Calu3 (cell line): ENCODE measurements around the gene SOX8. TPM values are rescaled to one million over a fixed set of nuclear protein-coding genes. Genes with fewer than 3 reads are reported as not detected.

Experiments
- BruUV-seq: library from RNA; stranded (reverse); fragments of 400-500 nt; replicated peaks from 2 replicates; lab custom pipeline; 2021; lab: Mats Ljungman, UMichigan
- CTCF ChIA-PET: fragments of 300-600 bp; sonication (Branson Sonifier 250); formaldehyde crosslinking; loops from one replicate; lab custom pipeline; 2022; ENCODE audit warnings: antibody characterized with exemption; lab: Charles Lee
- DNase-seq: peaks from one replicate; pipeline ENCODE4 v3.0.0; 2022
- H3K27ac Mint-ChIP-seq: one replicate; pipeline ENCODE4 v1.8.0; 2022; ENCODE audit warnings: mixed read lengths; ENCODE audit not compliant: unreplicated experiment
- H3K27me3 Mint-ChIP-seq: one replicate; pipeline ENCODE4 v1.8.0; 2022; ENCODE audit warnings: mixed read lengths; ENCODE audit not compliant: unreplicated experiment
- H3K36me3 Mint-ChIP-seq: one replicate; pipeline ENCODE4 v1.8.0; 2022; ENCODE audit warnings: mild to moderate bottlenecking, moderate library complexity, mixed read lengths; ENCODE audit not compliant: insufficient read depth, unreplicated experiment
- H3K4me1 Mint-ChIP-seq: one replicate; pipeline ENCODE4 v1.8.0; 2022; ENCODE audit warnings: mild to moderate bottlenecking, low read depth, mixed read lengths; ENCODE audit not compliant: unreplicated experiment
- H3K4me3 Mint-ChIP-seq: one replicate; pipeline ENCODE4 v1.8.0; 2022; ENCODE audit warnings: mild to moderate bottlenecking, low read depth, moderate library complexity, mixed read lengths; ENCODE audit not compliant: unreplicated experiment
- H3K9me3 Mint-ChIP-seq: one replicate; pipeline ENCODE4 v1.8.0; 2022; ENCODE audit warnings: low read depth, mixed read lengths; ENCODE audit not compliant: unreplicated experiment
- intact Hi-C: fragments of 100-400 bp; cut with micrococcal nuclease; formaldehyde crosslinking; loops from one replicate; pipeline ENCODE4 v1.10.0; 2022; ENCODE audit not compliant: unreplicated experiment
- total RNA-seq: library from RNA; stranded (reverse); gene quantifications from 2 replicates; pipeline ENCODE4 v1.2.3, GENCODE V29; 2022
- TF ChIP-seq, protein P1 (sequence below): fragments of 200-600 bp; IDR thresholded peaks from one replicate; pipeline ENCODE4 v1.8.0; 2022; ENCODE audit warnings: antibody characterized with exemption; ENCODE audit not compliant: unreplicated experiment

Gene SOX8
- total RNA-seq, 1 experiment from 2014 or later: 0.92 TPM

DNA sequence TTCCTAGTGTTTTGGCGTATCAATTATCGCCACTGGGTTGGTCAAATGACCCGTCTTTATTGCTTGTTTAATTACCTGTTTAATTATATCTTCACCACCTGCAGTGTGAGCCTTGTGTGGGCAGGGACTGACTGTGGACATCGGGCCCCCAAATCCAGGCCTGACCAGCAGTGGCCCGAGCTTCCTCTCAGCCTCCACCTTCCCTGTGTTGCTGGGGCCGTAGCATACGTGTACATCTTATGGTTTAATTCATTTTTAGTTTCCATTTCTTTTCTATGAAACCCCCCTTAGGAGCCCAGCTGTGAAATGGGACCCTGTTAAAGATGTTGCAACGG is 9.6 kb upstream of the SOX8 start:
- no TSS peak for BruUV-seq
- H3K27ac Mint-ChIP-seq: peak overlapping the region; percentile 32
- intact Hi-C loops: no loop called here
- no peaks in the 10 kb centered on the region for H3K9me3 Mint-ChIP-seq
- H3K4me1 Mint-ChIP-seq: peaks cover 41% of the 10 kb centered on the region
- peaks cover 26% of the 10 kb centered on the region for H3K36me3 Mint-ChIP-seq
- no peak for DNase-seq
- peak overlapping the region; percentile 69 for H3K4me3 Mint-ChIP-seq
- TF ChIP-seq, protein P1, sequence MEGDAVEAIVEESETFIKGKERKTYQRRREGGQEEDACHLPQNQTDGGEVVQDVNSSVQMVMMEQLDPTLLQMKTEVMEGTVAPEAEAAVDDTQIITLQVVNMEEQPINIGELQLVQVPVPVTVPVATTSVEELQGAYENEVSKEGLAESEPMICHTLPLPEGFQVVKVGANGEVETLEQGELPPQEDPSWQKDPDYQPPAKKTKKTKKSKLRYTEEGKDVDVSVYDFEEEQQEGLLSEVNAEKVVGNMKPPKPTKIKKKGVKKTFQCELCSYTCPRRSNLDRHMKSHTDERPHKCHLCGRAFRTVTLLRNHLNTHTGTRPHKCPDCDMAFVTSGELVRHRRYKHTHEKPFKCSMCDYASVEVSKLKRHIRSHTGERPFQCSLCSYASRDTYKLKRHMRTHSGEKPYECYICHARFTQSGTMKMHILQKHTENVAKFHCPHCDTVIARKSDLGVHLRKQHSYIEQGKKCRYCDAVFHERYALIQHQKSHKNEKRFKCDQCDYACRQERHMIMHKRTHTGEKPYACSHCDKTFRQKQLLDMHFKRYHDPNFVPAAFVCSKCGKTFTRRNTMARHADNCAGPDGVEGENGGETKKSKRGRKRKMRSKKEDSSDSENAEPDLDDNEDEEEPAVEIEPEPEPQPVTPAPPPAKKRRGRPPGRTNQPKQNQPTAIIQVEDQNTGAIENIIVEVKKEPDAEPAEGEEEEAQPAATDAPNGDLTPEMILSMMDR: no peak
- CTCF ChIA-PET: interaction anchor here (0.8 to 1.1 kb wide), 3 partner anchors 9 to 85 kb away, joined by 3 to 4 read pairs (median 3); partner anchors contain the start of gene SOX8
- H3K27me3 Mint-ChIP-seq: no peaks in the 10 kb centered on the region

GRCh38 chr16:972316-973002 is 9.1 kb upstream of the SOX8 start:
- Mint-ChIP-seq H3K27me3 (peaks cover 4% of the 10 kb centered on the region), H3K27ac (peak overlapping the region; percentile 37), H3K36me3 (peaks cover 26% of the 10 kb centered on the region), H3K4me3 (peak overlapping the region; percentile 69), H3K4me1 (peaks cover 42% of the 10 kb centered on the region), H3K9me3 (no peaks in the 10 kb centered on the region)
- CTCF ChIA-PET: interaction anchor here (0.8 to 1.1 kb wide), 5 partner anchors 8 to 85 kb away, joined by 3 to 8 read pairs (median 3); partner anchors contain the start of gene SOX8
- intact Hi-C loops: no loop called here
- no TSS peak for BruUV-seq
- DNase-seq: peak; percentile 94
- TF ChIP-seq, protein P1: no peak

DNA sequence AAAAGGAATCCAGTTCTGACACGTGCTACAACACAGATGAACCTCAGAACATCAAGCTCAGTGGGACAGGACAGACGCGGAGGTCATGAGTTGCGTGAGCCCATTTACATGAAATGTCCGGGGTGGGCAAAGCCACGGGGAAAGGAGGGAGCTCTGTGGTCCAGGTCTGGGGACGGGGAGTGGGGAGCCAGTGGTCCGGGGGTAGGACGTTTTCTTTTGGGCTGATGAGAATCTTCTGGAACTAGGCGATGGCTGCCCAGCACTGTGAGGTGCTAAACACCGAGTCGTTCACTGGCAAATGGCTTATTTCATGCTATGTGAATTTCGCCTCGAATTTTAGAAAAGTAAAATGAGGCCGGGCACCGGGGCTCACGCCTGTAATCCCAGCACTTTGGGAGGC is 8.2 kb upstream of the SOX8 start:
- CTCF ChIA-PET: interaction anchor here (0.6 to 1.1 kb wide), 2 partner anchors 9 to 34 kb away, joined by 3 to 8 read pairs; no protein-coding TSS in a partner anchor
- no TSS peak for BruUV-seq
- Mint-ChIP-seq H3K9me3 (no peaks in the 10 kb centered on the region), H3K27me3 (peaks cover 13% of the 10 kb centered on the region), H3K4me3 (no peak overlapping the region), H3K36me3 (peaks cover 26% of the 10 kb centered on the region), H3K27ac (peak overlapping the region; percentile 37), H3K4me1 (peaks cover 51% of the 10 kb centered on the region)
- no peak for DNase-seq
- intact Hi-C loops: no loop called here
- TF ChIP-seq, protein P1: no peak

- Mint-ChIP-seq H3K27me3 (peaks cover 21% of the 10 kb centered on the region), H3K9me3 (no peaks in the 10 kb centered on the region), H3K4me1 (peaks cover 53% of the 10 kb centered on the region), H3K27ac (no peak overlapping the region), H3K36me3 (peaks cover 26% of the 10 kb centered on the region), H3K4me3 (no peak overlapping the region)
- CTCF ChIA-PET: no interaction called here
- TF ChIP-seq, protein P1: no peak
- no TSS peak for BruUV-seq
- DNase-seq: peak; percentile 55
- intact Hi-C loops: no loop called here
Observed at GRCh38 chr16:974001-974601, 7.5 kb upstream of the SOX8 start.
